ENCODE data around the gene SPOCK1.
A peak's percentile ranks its signal among the peaks of the same experiment; 100 is the strongest.

SPOCK1 gene

DNA sequence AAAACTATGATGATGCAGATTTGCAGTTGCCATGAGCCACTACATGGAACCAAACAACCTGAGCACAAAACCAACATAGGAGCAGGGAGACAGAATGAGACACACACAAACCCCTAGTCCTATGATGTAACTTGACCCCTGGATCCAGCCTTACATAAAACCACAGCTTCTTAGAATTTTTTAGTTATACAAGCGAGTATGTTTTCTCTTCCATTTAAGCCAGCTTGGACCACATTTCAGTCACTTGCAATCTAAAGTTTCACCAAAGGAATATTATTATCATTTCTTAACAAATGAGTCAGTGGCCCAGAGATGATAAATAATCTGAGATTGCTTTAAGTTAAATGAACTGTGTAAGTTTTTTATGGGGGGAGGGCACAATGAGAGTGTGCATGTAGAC is 6.8 kb downstream of the SPOCK1 start:
- no peak for DNase-seq (ENCODE audit: low spot score)

DNA sequence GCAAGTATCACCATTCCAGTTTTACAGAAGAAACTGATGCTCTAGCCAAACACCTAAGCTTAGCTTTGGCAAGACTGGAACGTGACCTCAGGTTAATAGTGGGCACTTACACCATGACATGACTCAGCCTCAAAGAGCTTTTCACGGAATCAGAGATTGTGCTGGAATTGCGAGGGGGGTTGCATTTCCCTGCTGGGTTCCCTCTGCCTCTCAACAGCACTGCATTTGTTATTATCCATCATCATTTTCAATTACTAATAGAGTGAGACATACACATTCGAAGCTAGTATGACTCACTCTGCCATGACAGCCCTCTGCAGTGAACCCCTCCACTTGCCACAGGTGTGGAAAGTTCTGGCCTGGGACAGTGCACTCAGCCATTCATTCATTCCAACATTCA is 8.0 kb downstream of the SPOCK1 start:
- no peak for DNase-seq (ENCODE audit: low spot score)

DNA sequence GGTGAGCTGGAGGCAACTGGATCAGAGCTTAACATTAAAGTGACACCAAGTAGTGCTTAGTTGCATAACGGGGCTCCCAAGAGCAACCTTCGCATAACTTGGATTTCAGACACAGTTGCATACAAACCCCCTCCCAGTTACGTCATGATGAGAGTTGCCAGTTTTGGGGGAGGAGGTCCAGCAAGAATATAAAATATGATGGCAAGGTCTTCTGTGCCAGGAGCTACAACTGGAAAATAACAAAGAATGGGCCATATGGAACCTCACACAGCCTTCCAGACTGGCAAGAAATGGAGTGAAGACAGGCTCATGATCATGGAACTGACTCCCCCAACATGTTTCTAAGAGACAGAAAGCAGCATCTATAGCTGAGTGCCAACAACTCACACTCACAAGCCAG is 8.5 kb downstream of the SPOCK1 start:
- DNase-seq (ENCODE audit: low spot score): no peak

DNA sequence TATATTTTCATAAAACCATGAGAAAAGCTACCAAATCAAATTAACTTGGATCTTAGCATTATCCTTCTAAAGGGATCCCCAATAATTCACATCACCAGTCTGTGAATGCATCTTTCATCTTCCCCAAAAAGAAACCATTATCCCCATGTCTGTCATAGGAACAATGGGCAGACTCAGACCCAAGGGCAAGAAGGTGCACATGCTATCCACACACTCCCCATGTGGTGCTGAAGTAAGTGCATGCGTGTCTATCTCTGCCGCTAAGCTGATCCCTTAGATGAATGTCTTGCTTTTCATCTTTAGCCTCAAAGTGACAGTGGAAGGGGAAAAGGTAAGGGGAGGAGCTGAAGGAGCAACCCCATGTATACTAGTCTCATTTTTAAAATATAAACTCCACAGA is 10.2 kb downstream of the SPOCK1 start:
- no peak for DNase-seq (ENCODE audit: low spot score)

DNA sequence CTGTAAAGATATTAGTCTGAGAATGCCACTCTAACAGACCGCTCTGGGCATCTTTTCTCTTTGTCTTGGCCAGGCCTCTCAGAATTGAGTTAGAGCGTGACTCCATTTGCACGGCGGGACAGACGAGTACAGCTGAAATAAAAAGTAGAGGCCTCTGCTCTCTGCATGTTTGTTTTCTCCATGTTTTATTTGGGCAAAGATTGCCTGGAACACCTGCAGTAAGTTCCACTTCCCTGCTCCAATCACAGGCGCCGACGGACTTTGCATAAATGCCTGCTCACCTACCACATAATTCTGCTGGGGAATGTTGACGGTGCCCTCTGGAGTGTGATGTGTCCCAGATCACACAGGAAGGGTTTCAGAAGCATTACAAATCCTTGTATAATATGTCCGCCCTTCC is 10.6 kb downstream of the SPOCK1 start:
- DNase-seq (ENCODE audit: low spot score): no peak

DNA sequence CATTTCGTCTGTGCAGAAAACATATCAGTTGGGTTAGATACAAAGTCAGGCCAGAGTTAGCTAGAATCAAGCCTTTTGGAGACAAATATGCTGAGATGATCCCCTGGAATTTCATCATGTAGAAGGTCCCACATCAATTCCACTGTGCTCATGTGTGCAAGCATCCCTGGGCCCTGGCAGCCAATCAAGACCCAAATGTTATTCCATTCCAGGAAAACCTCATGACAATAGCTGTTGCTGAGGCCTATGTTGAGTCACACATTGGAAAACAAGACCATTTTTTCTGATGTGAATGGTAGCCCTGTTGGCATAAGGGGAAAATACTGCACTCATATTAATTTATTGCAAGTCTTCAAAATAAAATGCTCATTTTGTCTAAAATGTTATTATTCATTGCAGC is 11.5 kb downstream of the SPOCK1 start:
- no peak for DNase-seq (ENCODE audit: low spot score)

DNA sequence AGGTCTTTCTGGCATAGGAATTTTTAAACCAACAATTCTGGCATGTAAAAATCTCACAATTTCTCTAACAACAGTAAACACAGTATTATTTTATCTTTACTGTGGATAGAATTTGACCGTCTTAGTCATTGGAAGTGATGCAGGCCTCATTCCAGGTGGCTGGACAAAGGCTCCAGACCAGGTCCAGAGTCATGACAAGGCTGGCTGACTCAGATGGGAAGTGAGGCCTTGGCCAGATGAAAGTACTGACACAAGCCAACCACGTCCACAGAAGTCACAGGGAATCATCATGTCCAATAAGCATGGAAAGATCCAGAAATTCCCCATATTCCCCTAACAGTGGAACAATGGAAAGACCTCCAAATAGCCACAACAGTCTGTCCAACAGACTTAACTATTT is 12.4 kb downstream of the SPOCK1 start:
- DNase-seq (ENCODE audit: low spot score): no peak

- no peak for DNase-seq (ENCODE audit: low spot score)
Measured at GRCh38 chr5:137481596-137481995, 17.5 kb downstream of the SPOCK1 start.

- DNase-seq (ENCODE audit: low spot score): no peak
Measured at GRCh38 chr5:137478043-137478442, 21.1 kb downstream of the SPOCK1 start.

- DNase-seq (ENCODE audit: low spot score): no peak
Measured at GRCh38 chr5:137470921-137471220, 28.3 kb downstream of the SPOCK1 start.

DNA sequence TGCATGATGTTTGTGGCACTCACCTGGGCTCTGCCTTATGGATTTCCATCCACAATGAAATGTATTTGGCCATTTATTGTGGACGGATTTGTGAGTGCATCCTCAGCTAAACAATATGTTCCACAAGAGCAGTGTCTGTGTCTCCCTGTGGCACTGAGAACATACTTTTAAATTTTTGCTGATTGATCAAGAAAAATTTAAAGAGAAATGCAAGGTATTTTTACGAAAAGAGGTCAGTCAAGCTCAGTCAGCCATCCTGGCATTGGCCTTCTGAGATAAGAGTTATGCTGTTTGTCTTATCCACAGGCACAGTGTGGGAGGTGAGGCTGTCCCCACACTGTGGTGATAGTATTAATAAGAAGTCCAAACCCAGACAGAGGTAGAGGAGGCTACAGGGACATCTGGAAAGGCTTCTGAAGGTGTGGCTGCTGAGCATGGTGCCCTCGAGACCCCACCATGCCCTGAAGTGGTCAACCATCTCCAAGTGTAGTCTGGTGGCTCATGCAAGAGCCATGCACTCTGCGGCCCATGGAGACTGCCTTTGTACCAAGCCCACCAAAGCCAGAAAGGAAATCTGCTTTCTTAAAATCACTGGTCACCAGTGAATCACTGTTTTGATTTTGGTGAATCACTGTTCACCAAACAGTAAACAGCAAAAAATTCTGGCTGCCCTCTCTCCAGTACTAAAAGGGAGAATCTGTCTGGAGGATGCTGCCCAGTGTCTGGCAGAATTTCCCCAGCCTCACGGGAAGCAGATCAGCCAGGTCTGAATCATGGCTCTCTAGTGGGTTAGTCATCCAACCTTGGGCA is 28.8 kb downstream of the SPOCK1 start:
- DNase-seq (ENCODE audit: low spot score): no peak

DNA sequence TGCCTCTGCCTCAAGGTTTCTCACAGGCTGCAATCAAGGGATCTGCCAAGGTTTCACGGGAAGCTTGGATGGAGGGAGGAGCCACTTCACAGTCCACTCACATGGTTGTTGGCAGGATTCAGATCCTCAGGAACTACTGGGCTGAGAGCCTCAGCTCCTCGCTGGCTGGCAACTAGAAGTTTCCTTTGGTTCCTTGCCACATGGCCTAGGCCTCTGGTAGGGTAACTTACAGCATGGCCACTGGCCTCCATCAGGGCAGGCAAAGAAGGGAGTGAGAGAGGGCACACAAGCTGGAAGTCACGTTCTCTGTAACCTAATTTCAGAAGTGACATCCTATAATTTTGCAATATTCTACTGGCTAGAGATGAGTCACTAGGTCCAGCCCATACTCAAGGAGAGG is 32.2 kb downstream of the SPOCK1 start:
- no peak for DNase-seq (ENCODE audit: low spot score)

DNA sequence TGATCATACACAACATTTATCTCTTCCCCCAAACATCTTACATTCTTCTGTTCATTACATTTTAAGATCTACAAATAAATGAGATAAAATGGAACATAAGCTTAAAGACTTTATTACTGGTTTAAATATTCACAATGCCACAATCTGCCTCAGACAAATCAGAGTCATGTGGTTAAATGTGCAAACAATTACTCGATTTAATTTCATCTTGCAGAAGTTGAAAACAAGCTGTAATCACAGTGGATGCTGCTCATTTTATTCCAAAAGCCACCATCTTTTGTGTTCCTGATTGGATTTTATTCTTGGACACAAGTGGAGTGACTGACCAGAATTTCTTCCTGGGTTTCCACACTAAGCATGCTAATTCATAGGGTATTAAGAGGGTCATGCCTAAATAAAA is 33.2 kb downstream of the SPOCK1 start:
- no peak for DNase-seq (ENCODE audit: low spot score)

GRCh38 chr5:137462816-137463520 is 36.2 kb downstream of the SPOCK1 start:
- DNase-seq (ENCODE audit: low spot score): no peak

GRCh38 chr5:137462265-137462590 is 36.9 kb downstream of the SPOCK1 start:
- DNase-seq (ENCODE audit: low spot score): no peak

- DNase-seq (ENCODE audit: low spot score): no peak
Measured at GRCh38 chr5:137461391-137462264, 37.5 kb downstream of the SPOCK1 start.

- DNase-seq (ENCODE audit: low spot score): no peak
Measured at GRCh38 chr5:137454671-137455070, 44.5 kb downstream of the SPOCK1 start.

- peak; percentile 64 for DNase-seq (ENCODE audit: low spot score)
Measured at GRCh38 chr5:137453483-137454080, 45.5 kb downstream of the SPOCK1 start.

DNA sequence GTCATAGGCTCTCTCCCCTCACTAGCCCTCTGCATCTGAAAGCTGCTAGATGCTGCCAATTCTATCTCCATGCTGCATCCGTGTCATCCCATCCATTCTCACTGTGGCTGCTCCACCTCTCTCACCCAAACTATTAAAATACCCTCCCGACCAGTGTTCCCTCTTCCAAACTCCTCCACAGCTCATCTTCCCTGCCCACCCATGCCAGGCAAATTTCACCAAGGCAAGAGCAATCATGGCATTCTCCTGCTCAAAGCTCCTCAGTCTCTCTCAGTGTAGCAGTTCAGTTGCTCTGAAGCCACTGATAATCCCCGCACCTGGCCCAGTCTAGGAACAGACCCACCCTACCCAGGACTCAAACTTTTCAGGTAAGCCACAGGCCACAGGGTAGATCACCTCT is 48.4 kb downstream of the SPOCK1 start:
- no peak for DNase-seq (ENCODE audit: low spot score)

GRCh38 chr5:137448868-137449267 is 50.3 kb downstream of the SPOCK1 start:
- no peak for DNase-seq (ENCODE audit: low spot score)

DNA sequence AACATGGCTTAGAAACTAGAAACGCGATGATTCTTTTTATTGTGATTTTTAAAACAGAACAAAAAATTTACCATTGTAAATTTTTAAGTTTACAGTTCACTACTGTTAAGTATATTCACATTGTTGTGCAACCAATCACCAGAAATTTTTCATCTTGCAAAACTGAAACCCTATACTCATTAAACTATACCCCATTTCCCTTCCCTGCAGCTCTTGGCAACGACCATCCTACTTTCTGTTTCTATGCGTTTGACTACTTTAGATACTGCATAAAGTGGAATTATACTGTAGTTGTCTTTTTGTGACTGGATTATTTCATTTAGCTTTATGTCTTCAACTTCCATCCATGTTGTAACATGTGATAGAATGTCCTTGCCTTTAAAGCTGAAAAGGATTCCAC is 52.5 kb downstream of the SPOCK1 start:
- no peak for DNase-seq (ENCODE audit: low spot score)

DNA sequence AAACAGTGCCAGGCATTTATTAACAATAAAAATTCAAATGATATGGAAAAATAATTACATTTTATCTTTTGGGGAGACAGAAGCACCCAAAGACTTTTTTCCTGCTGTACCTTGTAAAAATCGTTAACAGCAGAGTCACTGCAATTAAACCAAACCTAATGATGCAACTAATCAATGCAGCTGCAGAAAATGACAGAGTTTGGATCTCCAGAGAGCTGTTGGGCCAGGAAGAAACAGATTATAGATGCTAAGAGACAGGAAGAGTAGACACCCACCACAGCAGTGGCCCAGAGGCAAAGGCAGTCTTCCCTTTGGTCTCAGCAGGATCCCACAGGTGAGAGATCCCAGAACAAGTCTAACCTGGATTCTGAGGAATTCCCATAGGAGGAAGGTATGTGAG is 53.0 kb downstream of the SPOCK1 start:
- no peak for DNase-seq (ENCODE audit: low spot score)

- no peak for DNase-seq (ENCODE audit: low spot score)
Measured at GRCh38 chr5:137442660-137443059, 56.5 kb downstream of the SPOCK1 start.
